ACC112 (cell line): Measurements from ENCODE around the gene SLC35A3.
"Not testable (repeated sequence)": the region's sequence is repeated elsewhere in the genome, so short reads cannot be mapped to it uniquely, and the experiment has no call there.

Experiments used
- H2AFZ ChIP-seq: fragments of 200-600 bp; sonication (generic); one replicate; pipeline ENCODE4 v1.6.0; 2017; ENCODE audit warnings: antibody characterized with exemption, low read length; ENCODE audit not compliant: unreplicated experiment
- H3K27ac ChIP-seq: fragments of 200-600 bp; sonication (generic); 2 replicates; pipeline ENCODE4 v1.5.1; 2014; ENCODE audit warnings: low read depth, mild to moderate bottlenecking, antibody characterized with exemption, low read length, moderate library complexity
- H3K27me3 ChIP-seq: fragments of 200-600 bp; sonication (generic); 2 replicates; pipeline ENCODE4 v1.6.1; 2014; ENCODE audit warnings: mild to moderate bottlenecking, antibody characterized with exemption, low read length, moderate library complexity, mixed read lengths; ENCODE audit not compliant: insufficient read depth
- H3K36me3 ChIP-seq: fragments of 200-600 bp; sonication (generic); 2 replicates; pipeline ENCODE4 v1.6.1; 2016; ENCODE audit warnings: mild to moderate bottlenecking, antibody characterized with exemption, low read length, moderate library complexity, mixed read lengths; ENCODE audit not compliant: insufficient read depth
- H3K4me1 ChIP-seq: fragments of 200-600 bp; sonication (generic); one replicate; pipeline ENCODE4 v1.6.1; 2016; ENCODE audit warnings: low read length, mixed read lengths; ENCODE audit not compliant: insufficient read depth, unreplicated experiment, control insufficient read depth
- H3K4me3 ChIP-seq: fragments of 200-600 bp; sonication (generic); 2 replicates; pipeline ENCODE4 v1.5.1; 2014; ENCODE audit warnings: mild to moderate bottlenecking, low read depth, low read length
- H3K79me2 ChIP-seq: fragments of 200-600 bp; sonication (generic); one replicate; pipeline ENCODE4 v1.6.0; 2016; ENCODE audit warnings: low read length; ENCODE audit not compliant: control insufficient read depth, unreplicated experiment, insufficient read depth

Gene SLC35A3

DNA sequence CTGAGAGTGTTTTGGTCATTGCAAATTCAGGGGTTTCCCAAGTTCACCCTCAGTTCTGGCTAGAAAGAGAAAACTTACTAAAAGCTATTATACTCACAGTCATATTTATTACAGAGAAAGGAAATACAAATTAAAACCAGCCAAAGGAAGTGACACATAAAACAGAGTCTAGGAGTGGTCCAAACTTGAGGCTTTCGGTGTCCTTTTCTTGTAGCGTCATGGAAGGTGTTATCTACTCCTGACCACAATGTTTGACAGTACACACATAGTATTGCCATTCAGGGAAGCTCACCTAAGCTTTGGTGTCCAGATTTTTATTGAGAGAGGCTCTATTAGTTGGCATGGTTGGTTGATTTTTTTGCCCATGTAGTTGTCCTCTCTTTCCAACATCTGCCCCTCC lies 59.0 kb downstream of the SLC35A3 start:
- Histone ChIP-seq H3K27me3 (no peaks in the 10 kb centered on the region), H3K4me1 (no peaks in the 10 kb centered on the region), H3K4me3 (no peak overlapping the region), H2AFZ (no peak overlapping the region), H3K79me2 (no peaks in the 10 kb centered on the region), H3K36me3 (0 out of 2 replicates have a peak, but pooled peaks cover 6% of the 10 kb centered on the region), H3K27ac (no peak overlapping the region)

DNA sequence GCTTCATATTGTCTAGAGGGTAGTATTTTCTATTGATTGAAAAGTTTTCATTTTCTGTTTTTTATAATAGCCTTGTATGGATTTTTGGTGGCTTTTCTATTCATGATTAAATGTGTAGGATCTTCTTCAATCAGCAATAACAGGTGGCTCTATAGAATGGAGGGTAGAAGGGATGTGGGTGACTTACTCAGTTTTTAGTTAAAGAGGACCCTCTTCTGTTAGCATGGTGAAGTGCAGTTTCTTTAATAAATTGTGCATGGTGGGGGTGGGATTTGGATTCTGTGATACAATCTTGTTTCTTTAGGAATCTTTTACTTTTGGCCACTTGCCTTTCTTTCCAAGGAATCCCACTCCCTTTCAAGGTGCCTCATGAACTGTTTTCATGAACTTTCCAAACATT lies 64.7 kb downstream of the SLC35A3 start:
- Histone ChIP-seq H3K27me3 (no peaks in the 10 kb centered on the region), H3K27ac (no peak overlapping the region), H3K79me2 (peaks cover 26% of the 10 kb centered on the region), H3K36me3 (no peaks in the 10 kb centered on the region), H2AFZ (no peak overlapping the region), H3K4me1 (peaks cover 8% of the 10 kb centered on the region), H3K4me3 (no peak overlapping the region)

GRCh38 chr1:100035214-100035613 lies 65.4 kb downstream of the SLC35A3 start:
- no peak overlapping the region for H3K27ac ChIP-seq
- H3K36me3 ChIP-seq, result no peaks in the 10 kb centered on the region
- H3K27me3 ChIP-seq, result no peaks in the 10 kb centered on the region
- no peak overlapping the region for H2AFZ ChIP-seq
- H3K79me2 ChIP-seq, result peaks cover 34% of the 10 kb centered on the region
- H3K4me1 ChIP-seq, result peaks cover 8% of the 10 kb centered on the region
- peak overlapping the region; percentile 32; the same call in 1 of the 2 replicates for H3K4me3 ChIP-seq

GRCh38 chr1:100036718-100037655 lies 67.2 kb downstream of the SLC35A3 start:
- Histone ChIP-seq H3K79me2 (peaks cover 52% of the 10 kb centered on the region), H3K27ac (peak overlapping the region; percentile 64), H3K36me3 (no peaks in the 10 kb centered on the region), H3K27me3 (no peaks in the 10 kb centered on the region), H2AFZ (peak overlapping the region; percentile 93), H3K4me1 (peaks cover 19% of the 10 kb centered on the region), H3K4me3 (peak overlapping the region; percentile 96)

DNA sequence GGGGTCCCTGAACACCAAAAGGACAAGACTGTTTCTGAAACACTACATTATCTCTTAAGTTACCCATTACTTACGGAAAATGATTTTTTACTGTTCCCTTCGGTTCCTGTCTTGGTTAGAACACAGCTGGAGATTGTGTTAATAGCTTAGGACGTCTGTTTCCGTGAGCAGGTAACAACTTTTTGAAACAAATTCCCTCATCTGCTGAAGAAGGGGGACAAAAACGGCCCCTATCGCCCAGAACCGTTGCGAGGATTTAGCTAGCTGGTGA lies 67.8 kb downstream of the SLC35A3 start:
- Histone ChIP-seq H3K4me3 (peak overlapping the region; percentile 96), H3K27ac (peak overlapping the region; percentile 64), H3K79me2 (peaks cover 58% of the 10 kb centered on the region), H3K4me1 (peaks cover 19% of the 10 kb centered on the region), H3K27me3 (no peaks in the 10 kb centered on the region), H2AFZ (peak overlapping the region; percentile 93), H3K36me3 (no peaks in the 10 kb centered on the region)

DNA sequence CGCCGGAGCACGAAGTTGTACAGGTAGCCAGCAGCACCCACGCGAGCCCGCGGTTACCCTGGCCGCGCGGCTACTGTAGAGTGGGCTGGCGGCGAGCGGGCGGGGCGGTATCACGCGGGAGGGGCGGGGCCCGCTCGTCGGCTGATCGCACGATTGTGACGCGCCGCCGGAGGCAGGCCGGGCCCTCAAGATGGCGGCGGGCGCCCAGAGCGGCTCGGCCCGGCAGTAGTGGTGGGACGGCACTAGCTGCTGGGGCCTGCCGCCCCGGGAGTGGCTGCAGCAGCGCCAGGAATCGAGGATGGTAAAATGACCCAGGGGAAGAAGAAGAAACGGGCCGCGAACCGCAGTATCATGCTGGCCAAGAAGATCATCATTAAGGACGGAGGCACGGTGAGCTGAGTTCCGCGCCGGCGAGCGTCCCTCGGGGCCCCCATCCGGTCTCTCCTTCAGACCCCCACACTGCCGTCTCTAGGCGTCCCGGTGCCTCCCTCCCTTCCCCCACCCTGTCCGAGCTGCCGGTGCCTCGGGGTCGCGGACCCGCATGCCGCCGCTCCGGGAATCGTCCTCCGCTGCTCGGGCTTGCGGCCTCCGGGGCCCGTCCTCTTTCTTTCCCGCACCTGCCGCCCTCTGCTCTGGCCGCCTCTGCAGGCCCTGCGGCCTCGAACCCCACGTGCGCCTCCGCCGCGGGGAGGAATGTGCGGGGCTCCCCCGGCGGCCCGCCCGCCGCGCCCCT lies 68.3 kb downstream of the SLC35A3 start:
- Histone ChIP-seq H3K4me1 (peaks cover 19% of the 10 kb centered on the region), H3K36me3 (no peaks in the 10 kb centered on the region), H3K27ac (peak overlapping the region; percentile 83)

DNA sequence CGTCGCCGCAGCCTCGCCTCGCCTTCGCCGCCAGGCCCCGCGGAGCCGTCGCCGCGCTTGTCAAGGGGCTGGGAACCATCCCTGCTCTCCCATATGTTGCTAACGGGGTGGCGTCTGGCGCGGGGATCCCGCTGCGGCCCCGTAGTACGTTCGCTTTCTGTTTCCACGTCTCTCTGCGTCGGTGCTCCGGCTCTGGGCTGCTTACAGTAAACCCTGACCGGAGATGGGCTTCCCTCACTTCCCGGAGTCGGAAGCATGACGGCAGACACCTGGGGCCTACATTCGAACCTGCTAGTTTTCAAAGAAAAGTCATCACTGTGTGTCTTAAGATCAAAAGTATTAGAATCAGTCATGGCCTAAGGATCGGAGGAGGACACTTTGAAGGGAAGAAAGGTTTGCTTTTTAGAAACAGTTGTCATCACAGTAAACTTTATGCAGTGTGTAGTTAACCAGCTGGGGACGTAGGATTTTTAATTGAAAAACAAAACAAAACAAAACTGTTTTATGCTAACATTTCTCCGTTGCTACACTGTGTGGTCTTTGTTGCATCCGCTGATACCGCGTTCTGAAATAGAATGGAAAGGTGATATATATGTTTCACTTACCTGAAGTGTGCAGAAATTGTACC lies 69.0 kb downstream of the SLC35A3 start:
- H3K27ac ChIP-seq, result peak overlapping the region; percentile 83
- H3K36me3 ChIP-seq, result peaks cover 3% of the 10 kb centered on the region; the same call in 1 of the 2 replicates
- peak overlapping the region; percentile 35 for H2AFZ ChIP-seq
- H3K4me3 ChIP-seq, result peak overlapping the region; percentile 96
- no peaks in the 10 kb centered on the region for H3K27me3 ChIP-seq
- H3K79me2 ChIP-seq, result peaks cover 69% of the 10 kb centered on the region
- peaks cover 19% of the 10 kb centered on the region for H3K4me1 ChIP-seq

More for the DNA sequence above, 68.3 kb downstream of the SLC35A3 start:
- Histone ChIP-seq H3K27me3 (no peaks in the 10 kb centered on the region), H3K4me3 (peak overlapping the region; percentile 96), H2AFZ (peak overlapping the region; percentile 94), H3K79me2 (peaks cover 63% of the 10 kb centered on the region)

GRCh38 chr1:100039591-100039990 lies 69.8 kb downstream of the SLC35A3 start:
- peak overlapping the region; percentile 96 for H3K4me3 ChIP-seq
- H2AFZ ChIP-seq, result no peak overlapping the region
- H3K79me2 ChIP-seq, result peaks cover 76% of the 10 kb centered on the region
- peaks cover 19% of the 10 kb centered on the region for H3K4me1 ChIP-seq
- peaks cover 8% of the 10 kb centered on the region; the same call in 1 of the 2 replicates for H3K36me3 ChIP-seq
- H3K27ac ChIP-seq, result peak overlapping the region; percentile 83
- H3K27me3 ChIP-seq, result no peaks in the 10 kb centered on the region

GRCh38 chr1:100045206-100045605 lies 75.4 kb downstream of the SLC35A3 start:
- no peak overlapping the region for H3K4me3 ChIP-seq

DNA sequence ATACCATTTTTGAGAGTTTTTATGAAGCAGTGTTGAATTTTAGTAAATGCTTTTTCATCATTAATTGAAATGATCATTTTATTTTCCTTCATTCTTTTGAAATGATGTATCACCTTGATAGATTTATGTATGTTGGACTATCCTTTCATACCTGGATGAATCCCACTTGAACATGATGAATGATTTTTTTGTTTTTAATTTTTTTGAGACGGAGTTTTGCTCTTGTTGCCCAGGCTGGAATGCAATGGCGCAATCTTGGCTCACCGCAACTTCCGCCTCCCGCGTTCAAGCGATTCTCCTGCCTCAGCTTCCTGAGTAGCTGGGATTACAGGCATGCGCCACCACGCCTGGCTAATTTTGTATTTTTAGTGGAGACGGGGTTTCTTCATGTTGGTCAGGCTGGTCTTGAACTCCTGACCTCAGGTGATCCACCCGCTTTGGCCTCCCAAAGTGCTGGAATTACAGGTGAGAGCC lies 77.5 kb downstream of the SLC35A3 start:
- Histone ChIP-seq H3K36me3 (peaks cover 18% of the 10 kb centered on the region), H3K79me2 (peaks cover 87% of the 10 kb centered on the region), H3K4me1 (peaks cover 14% of the 10 kb centered on the region)
- H3K4me3 ChIP-seq, H3K27ac ChIP-seq, H2AFZ ChIP-seq, H3K27me3 ChIP-seq: not testable (repeated sequence)

More at GRCh38 chr1:100045206-100045605, 75.4 kb downstream of the SLC35A3 start:
- Histone ChIP-seq H3K79me2 (peaks cover 96% of the 10 kb centered on the region), H3K27me3 (no peaks in the 10 kb centered on the region), H3K4me1 (peaks cover 25% of the 10 kb centered on the region), H3K27ac (no peak overlapping the region), H2AFZ (no peak overlapping the region), H3K36me3 (peaks cover 18% of the 10 kb centered on the region)
